HepG2 (cell line): ENCODE measurements around the gene CD101. TPM values are rescaled to one million over a fixed set of nuclear protein-coding genes. Genes with fewer than 3 reads are reported as not detected.

Source experiments
- ATAC-seq: fragments of 200-7000 bp; cut with Tn5 transposase; 3 replicates; pipeline ENCODE4 v1.9.1; 2020; ENCODE audit warnings: mild to moderate bottlenecking, moderate library complexity
- BruUV-seq: library from RNA; stranded (reverse); fragments of 400-500 nt; replicated peaks from 2 replicates; lab custom pipeline; 2021; lab: Mats Ljungman, UMichigan
- CTCF ChIA-PET: fragments of 300-600 bp; formaldehyde crosslinking; extraction: SDS; loops from one replicate; lab custom pipeline; 2021; ENCODE audit warnings: low total read pairs, inconsistent platforms, low intra/inter-chr PET ratio; lab: Yijun Ruan, JAX
- POLR2A ChIA-PET: fragments of 350-600 bp; sonication (Branson Sonifier 250); formaldehyde crosslinking; loops from one replicate; lab custom pipeline; 2020; ENCODE audit warnings: antibody characterized with exemption, inconsistent platforms; lab: Yijun Ruan, JAX
- DNase-seq: peaks from one replicate; pipeline ENCODE4 v3.0.0-alpha.2; 2015; ENCODE audit warnings: low spot score
- FAIRE-seq: peaks from 3 replicates; lab custom pipeline; 2011; peaks lifted over from hg19 to GRCh38; lab: Jason Lieb, UNC
- H2AFZ ChIP-seq: one replicate; pipeline ENCODE4 v1.6.1; 2011; ENCODE audit warnings: low read length, inconsistent platforms
- H3K27ac ChIP-seq: fragments of 300-600 bp; 3 replicates; pipeline ENCODE4 v1.8.0; 2011; ENCODE audit warnings: mixed run types, mild to moderate bottlenecking, mixed read lengths, low read length, inconsistent platforms; ENCODE audit not compliant: insufficient read depth; ENCODE audit errors: extremely low read length
- H3K27me3 ChIP-seq, 2 experiments: fragments of 200-600 bp in 1 of 2; 2 replicates in 1 of 2; 3 replicates in 1 of 2; pipeline versions ENCODE4 v1.6.0 to v1.8.0; 2011; ENCODE audit warnings: low read length in 2 of 2, mild to moderate bottlenecking in 2 of 2, moderate library complexity in 2 of 2, inconsistent platforms in 1 of 2; ENCODE audit not compliant: insufficient read depth in 2 of 2, control insufficient read depth in 1 of 2
- H3K36me3 ChIP-seq, 2 experiments: fragments of 200-600 bp in 1 of 2; replicated peaks in 1 of 2; 2 replicates in 1 of 2; 3 replicates in 1 of 2; pipeline versions ENCODE4 v1.5.1 to v1.8.0; 2011; ENCODE audit warnings: low read length in 2 of 2, inconsistent platforms in 1 of 2; ENCODE audit not compliant: insufficient read depth in 2 of 2, control insufficient read depth in 1 of 2
- H3K4me1 ChIP-seq: 2 replicates; pipeline ENCODE4 v1.5.1; 2012; ENCODE audit warnings: low read length, inconsistent platforms; ENCODE audit not compliant: insufficient read depth
- H3K4me2 ChIP-seq: 2 replicates; pipeline ENCODE4 v1.6.0; 2011; ENCODE audit warnings: low read depth, low read length, inconsistent platforms
- H3K4me3 ChIP-seq, 3 experiments: fragments of 200-600 bp in 1 of 3; sonication (generic), shearing (Covaris generic) in 1 of 3; replicated peaks in 1 of 3; 2 replicates each; pipeline ENCODE4 v1.5.1; 2011 to 2016; ENCODE audit warnings: low read length in 3 of 3, inconsistent platforms in 2 of 3, low read depth in 2 of 3, mild to moderate bottlenecking in 2 of 3, control low read depth in 1 of 3, mixed read lengths in 1 of 3; ENCODE audit not compliant: insufficient read depth in 1 of 3
- H3K79me2 ChIP-seq: one replicate; pipeline ENCODE4 v1.6.1; 2011; ENCODE audit warnings: low read length, inconsistent platforms; ENCODE audit not compliant: insufficient read depth
- H3K9ac ChIP-seq: 2 replicates; pipeline ENCODE4 v1.6.0; 2011; ENCODE audit warnings: mild to moderate bottlenecking, low read depth, low read length, inconsistent platforms; ENCODE audit not compliant: insufficient read depth
- H3K9me3 ChIP-seq: 2 replicates; pipeline ENCODE4 v1.5.1; 2012; ENCODE audit warnings: mild to moderate bottlenecking, low read length
- H4K20me1 ChIP-seq: 2 replicates; pipeline ENCODE4 v1.6.0; 2011; ENCODE audit warnings: inconsistent platforms, mild to moderate bottlenecking, low read length, moderate library complexity; ENCODE audit not compliant: insufficient read depth
- AHDC1 ChIP-seq: sonication (generic); formaldehyde crosslinking; IDR thresholded peaks from 2 replicates; pipeline ENCODE4 v1.5.1; 2020; ENCODE audit warnings: mild to moderate bottlenecking, missing genetic modification reagents, borderline replicate concordance
- FOXK2 ChIP-seq: fragments of 450-650 bp; IDR thresholded peaks from 2 replicates; pipeline ENCODE4 v1.6.1; 2016
- KLF11 ChIP-seq: IDR thresholded peaks from 2 replicates; pipeline ENCODE4 v1.6.1; 2016; ENCODE audit warnings: missing compliant biosample characterization
- PITX1 ChIP-seq: sonication (generic); formaldehyde crosslinking; IDR thresholded peaks from 2 replicates; pipeline ENCODE4 v1.5.1; 2020; ENCODE audit warnings: mild to moderate bottlenecking, missing genetic modification reagents
- RARA ChIP-seq: IDR thresholded peaks from 2 replicates; pipeline ENCODE4 v1.6.1; 2016; ENCODE audit warnings: missing genetic modification reagents, missing compliant biosample characterization
- ZBTB38 ChIP-seq: sonication (generic); formaldehyde crosslinking; IDR thresholded peaks from 2 replicates; pipeline ENCODE4 v1.5.1; 2020; ENCODE audit warnings: mild to moderate bottlenecking, missing genetic modification reagents
- ZFP36L1 ChIP-seq: sonication (generic); formaldehyde crosslinking; IDR thresholded peaks from 2 replicates; pipeline ENCODE4 v1.8.0; 2022; ENCODE audit warnings: mild to moderate bottlenecking, missing genetic modification reagents, moderate library complexity
- ZNF17 ChIP-seq: sonication (generic); formaldehyde crosslinking; IDR thresholded peaks from 2 replicates; pipeline ENCODE4 v1.5.0; 2020; ENCODE audit warnings: mild to moderate bottlenecking, missing genetic modification reagents
- ZNF232 ChIP-seq: sonication (generic); formaldehyde crosslinking; IDR thresholded peaks from 2 replicates; pipeline ENCODE4 v1.4.0; 2020; ENCODE audit warnings: missing genetic modification reagents, borderline replicate concordance
- ZNF501 ChIP-seq: sonication (generic); formaldehyde crosslinking; IDR thresholded peaks from 2 replicates; pipeline ENCODE4 v1.5.1; 2020; ENCODE audit warnings: mild to moderate bottlenecking, moderate library complexity, missing genetic modification reagents
- ZNF567 ChIP-seq: sonication (generic); formaldehyde crosslinking; IDR thresholded peaks from 2 replicates; pipeline ENCODE4 v1.8.1; 2023; ENCODE audit warnings: mild to moderate bottlenecking, missing genetic modification reagents, borderline replicate concordance
- ZNF781 ChIP-seq: sonication (generic); formaldehyde crosslinking; IDR thresholded peaks from 2 replicates; pipeline ENCODE4 v1.5.1; 2020; ENCODE audit warnings: borderline replicate concordance, mild to moderate bottlenecking, missing genetic modification reagents; ENCODE audit errors: not compliant biosample characterization
- WGBS: methylation state at CpG from one replicate; pipeline ENCODE4 v1.1.6; 2017; ENCODE audit warnings: low lambda C conversion rate; 5-methylcytosine and 5-hydroxymethylcytosine counted together
- in situ Hi-C: cut with HindIII; loops from 2 replicates; pipeline ENCODE4 v1.10.0; 2017; ENCODE audit warnings: low pct_unique_long_range_greater_than_20kb; ENCODE audit not compliant: extremely low pct_ligation_motif_present
- intact Hi-C: fragments of 100-400 bp; cut with micrococcal nuclease; formaldehyde crosslinking; loops from one replicate; pipeline ENCODE4 v1.10.0; 2022; ENCODE audit not compliant: unreplicated experiment
- polyA plus RNA-seq, 8 experiments: library from polyadenylated mRNA; depleted of rRNA in 3 of 8; stranded (reverse) in 7 of 8; unstranded in 1 of 8; fragments of >200 nt; fragmentation: Illumina TruSeq in 4 of 8; extraction: Trizol in 4 of 8; gene quantifications; 2 replicates each; pipeline versions ENCODE4 v1.2.1 to v1.2.3, GENCODE V29; 2011 to 2016; ENCODE audit warnings: low read depth in 4 of 8, missing spikeins in 1 of 8, mixed read lengths in 1 of 8; ENCODE audit not compliant: insufficient read depth in 1 of 8
- total RNA-seq, 5 experiments: library from RNA; depleted of rRNA; stranded (reverse); fragments of >200 nt; fragmentation: Illumina TruSeq; extraction: Trizol; gene quantifications; 2 replicates each; pipeline ENCODE4 v1.2.3, GENCODE V29; 2016; ENCODE audit warnings: low read depth in 1 of 5
- TF ChIP-seq, protein P1 (sequence below): sonication (generic); formaldehyde crosslinking; IDR thresholded peaks from 2 replicates; pipeline ENCODE4 v1.5.1; 2020; ENCODE audit warnings: missing genetic modification reagents, mild to moderate bottlenecking, borderline replicate concordance
- TF ChIP-seq, protein P2 (sequence below): sonication (generic); formaldehyde crosslinking; IDR thresholded peaks from 2 replicates; pipeline ENCODE4 v1.8.0; 2022; ENCODE audit warnings: missing genetic modification reagents, mild to moderate bottlenecking, inconsistent platforms, borderline replicate concordance

CD101 gene
- total and polyA plus RNA-seq, 2 of the 13 experiments (the other 11 are each of a cell fraction or from before 2014, with no cell fraction given): 0.05 to 0.09 TPM

DNA sequence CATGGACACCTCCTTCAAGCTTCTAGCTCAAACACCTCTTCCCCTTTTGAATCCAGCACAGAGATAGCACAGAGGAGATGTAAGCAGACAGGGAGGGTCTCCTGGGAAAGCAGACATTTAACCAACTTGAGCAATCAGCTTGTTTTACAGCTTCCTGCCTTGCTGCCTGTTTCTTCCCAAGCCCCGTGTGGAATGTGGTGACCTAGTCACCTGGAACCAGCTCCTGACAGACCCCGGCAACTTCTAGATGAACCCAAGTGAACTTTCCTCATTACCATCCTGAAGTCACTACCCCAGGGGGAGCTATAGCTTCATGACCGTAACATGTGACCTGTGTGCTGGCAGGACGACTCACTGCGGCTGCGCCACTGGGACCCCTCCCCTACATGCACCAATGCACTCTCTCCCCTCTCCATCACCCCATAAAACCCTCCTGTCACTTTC, 34.5 kb downstream of the CD101 start:
- H3K4me3 ChIP-seq: no peak overlapping the region
- ATAC-seq: no peak
- H4K20me1 ChIP-seq: no peaks in the 10 kb centered on the region
- POLR2A ChIA-PET: no interaction called here
- H3K27ac ChIP-seq: no peak overlapping the region
- CTCF ChIA-PET: no interaction called here
- no TSS peak for BruUV-seq
- DNase-seq: no peak
- H3K79me2 ChIP-seq: no peaks in the 10 kb centered on the region
- TF ChIP-seq AHDC1: no peak
- no peak for TF ChIP-seq ZNF17
- no peak for TF ChIP-seq ZNF781
- TF ChIP-seq ZNF232 (CRISPR knock-in tag): no peak
- TF ChIP-seq, protein P1, sequence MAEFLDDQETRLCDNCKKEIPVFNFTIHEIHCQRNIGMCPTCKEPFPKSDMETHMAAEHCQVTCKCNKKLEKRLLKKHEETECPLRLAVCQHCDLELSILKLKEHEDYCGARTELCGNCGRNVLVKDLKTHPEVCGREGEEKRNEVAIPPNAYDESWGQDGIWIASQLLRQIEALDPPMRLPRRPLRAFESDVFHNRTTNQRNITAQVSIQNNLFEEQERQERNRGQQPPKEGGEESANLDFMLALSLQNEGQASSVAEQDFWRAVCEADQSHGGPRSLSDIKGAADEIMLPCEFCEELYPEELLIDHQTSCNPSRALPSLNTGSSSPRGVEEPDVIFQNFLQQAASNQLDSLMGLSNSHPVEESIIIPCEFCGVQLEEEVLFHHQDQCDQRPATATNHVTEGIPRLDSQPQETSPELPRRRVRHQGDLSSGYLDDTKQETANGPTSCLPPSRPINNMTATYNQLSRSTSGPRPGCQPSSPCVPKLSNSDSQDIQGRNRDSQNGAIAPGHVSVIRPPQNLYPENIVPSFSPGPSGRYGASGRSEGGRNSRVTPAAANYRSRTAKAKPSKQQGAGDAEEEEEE (CRISPR knock-in tag): no peak
- TF ChIP-seq ZFP36L1: no peak
- no peak for TF ChIP-seq RARA
- no peak for TF ChIP-seq FOXK2
- TF ChIP-seq ZBTB38 (CRISPR knock-in tag): no peak
- TF ChIP-seq, protein P2, sequence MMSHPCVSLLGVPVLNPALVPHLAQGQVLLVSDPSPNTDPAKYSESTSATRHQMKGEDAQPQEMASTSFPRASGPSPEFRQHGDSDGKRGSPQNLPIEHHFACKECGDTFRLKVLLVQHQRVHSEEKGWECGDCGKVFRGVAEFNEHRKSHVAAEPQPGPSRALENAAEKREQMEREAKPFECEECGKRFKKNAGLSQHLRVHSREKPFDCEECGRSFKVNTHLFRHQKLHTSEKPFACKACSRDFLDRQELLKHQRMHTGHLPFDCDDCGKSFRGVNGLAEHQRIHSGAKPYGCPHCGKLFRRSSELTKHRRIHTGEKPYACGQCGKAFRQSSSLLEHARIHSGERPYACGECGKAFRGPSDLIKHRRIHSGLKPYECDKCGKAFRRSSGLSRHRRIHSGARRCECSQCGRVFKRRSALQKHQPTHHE (CRISPR knock-in tag): no peak
- no peak for TF ChIP-seq KLF11 (CRISPR knock-in tag)
- no peak for TF ChIP-seq ZNF567 (CRISPR knock-in tag)
- no peak for TF ChIP-seq PITX1 (CRISPR knock-in tag)
- TF ChIP-seq ZNF501 (CRISPR knock-in tag): no peak
- TF ChIP-seq, all 625 proteins: peak for 0
- in situ Hi-C loops: no loop called here
- no peaks in the 10 kb centered on the region for H3K27me3 ChIP-seq
- intact Hi-C loops: no loop called here
- no peak overlapping the region for H2AFZ ChIP-seq
- no peaks in the 10 kb centered on the region for H3K9me3 ChIP-seq
- H3K36me3 ChIP-seq: no peaks in the 10 kb centered on the region
- H3K4me1 ChIP-seq: no peaks in the 10 kb centered on the region
- no peak overlapping the region for H3K9ac ChIP-seq
- no peak overlapping the region for H3K4me2 ChIP-seq
- no peak for FAIRE-seq
- WGBS: 69% methylated on average over 4 of the region's 6 CpGs
